DMS153 treated with DMSO at 0.1 percent for 48 hours (cell line): ENCODE measurements around the gene INPP4B.
A peak's percentile ranks its signal among the peaks of the same experiment; 100 is the strongest.

Source experiments
- DNase-seq: peaks from one replicate; lab custom pipeline; 2025; ENCODE audit not compliant: unreplicated experiment; lab: John Stamatoyannopoulos, UW

Gene INPP4B

DNA sequence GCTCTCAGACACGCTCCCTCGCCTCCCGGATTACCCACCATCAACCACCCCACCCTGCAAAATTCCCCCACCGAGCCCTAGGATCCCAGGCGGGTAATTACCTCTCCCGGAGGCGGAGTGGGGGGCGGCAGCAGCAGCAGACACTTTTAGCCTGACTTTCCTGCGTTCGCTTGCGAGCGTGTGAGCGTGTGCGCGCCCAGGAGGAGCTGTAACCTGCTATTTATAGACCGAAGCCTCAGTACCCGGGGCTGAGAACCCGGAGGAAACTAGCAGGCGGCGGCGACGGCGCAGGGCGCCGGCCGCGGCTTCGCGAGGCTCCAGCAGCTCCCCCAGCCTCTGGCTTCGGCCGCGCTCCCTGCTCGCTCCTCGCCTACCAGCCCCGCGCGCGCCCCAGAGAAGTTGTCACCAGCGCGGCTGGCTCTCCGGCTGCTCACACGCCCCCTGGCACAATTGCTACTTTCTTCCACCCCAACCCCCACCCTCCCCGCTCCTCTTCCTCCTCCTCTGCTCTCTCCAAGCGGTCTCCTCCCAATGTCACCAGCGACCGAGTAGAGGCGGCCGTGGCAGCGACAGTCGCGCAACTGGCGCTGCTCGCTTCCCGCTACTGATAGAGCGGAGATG is at the start of gene INPP4B:
Gene INPP4B (minus strand): TSS at position 194 of the 621 bp plus-strand sequence.
- peak; percentile 41 for DNase-seq

DNA sequence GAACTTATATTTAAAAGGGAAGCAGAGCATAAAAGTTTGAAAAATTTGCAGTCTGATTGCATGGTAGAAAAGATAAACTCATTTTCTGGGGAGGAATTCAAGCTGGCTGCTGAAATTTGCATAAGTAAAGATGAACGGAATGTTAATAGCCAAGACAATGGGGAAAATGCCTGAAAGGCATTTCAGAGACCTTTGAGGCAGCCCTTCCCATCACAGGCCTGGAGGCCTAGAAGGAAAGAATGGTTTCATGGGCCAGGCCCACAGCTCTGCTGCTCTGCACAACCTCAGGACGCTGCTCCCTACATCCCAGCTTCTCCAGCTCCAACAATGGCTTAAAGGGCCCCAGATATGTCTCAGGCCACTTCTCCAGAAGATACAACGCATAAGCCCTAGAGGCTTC is 46.9 kb upstream of the INPP4B start:
- no peak for DNase-seq

DNA sequence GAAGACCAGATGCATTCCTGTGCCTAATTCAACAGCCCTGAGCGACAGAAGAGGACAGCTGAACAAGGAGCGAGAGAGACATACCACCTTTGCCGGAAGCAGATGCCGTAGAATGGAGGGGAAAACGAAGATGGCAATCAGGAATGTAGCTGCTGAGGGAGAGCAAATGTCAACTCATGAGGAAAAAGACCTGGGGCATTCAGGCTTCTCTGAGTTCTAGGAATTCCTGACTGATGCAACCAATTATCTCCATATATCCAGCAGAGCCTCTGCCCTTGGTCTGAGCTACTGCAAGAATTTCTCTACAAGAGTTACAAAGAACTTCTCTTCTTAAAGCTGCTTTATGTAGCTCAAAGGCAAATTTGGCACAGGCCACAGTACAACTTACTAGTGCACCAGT is 40.5 kb upstream of the INPP4B start:
- DNase-seq = no peak

- peak; percentile 12 for DNase-seq
These were observed 37.1 kb upstream of the INPP4B start for GRCh38 chr4:142883040-142883832.

DNA sequence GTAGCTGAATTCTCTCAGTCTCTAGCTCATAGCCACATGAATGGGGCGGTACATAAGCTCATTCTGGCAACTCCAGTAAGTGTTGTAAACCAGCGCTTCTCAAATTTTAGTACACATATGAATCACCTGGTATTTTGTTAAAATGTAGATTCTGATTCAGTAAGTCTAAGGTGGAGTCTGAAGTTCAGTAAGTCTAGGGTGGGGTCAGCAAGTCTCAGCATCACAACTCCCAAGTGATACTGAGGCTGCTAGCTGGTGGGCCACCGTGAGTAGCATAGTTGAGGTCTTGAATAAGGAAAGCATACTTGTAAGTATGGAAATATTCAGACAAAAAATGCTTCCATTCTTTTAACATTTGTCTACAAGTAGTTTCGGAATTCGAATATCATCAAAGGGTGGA is 36.1 kb upstream of the INPP4B start:
- DNase-seq = no peak

- DNase-seq = no peak
These were observed 35.2 kb upstream of the INPP4B start for GRCh38 chr4:142881331-142881730.

DNA sequence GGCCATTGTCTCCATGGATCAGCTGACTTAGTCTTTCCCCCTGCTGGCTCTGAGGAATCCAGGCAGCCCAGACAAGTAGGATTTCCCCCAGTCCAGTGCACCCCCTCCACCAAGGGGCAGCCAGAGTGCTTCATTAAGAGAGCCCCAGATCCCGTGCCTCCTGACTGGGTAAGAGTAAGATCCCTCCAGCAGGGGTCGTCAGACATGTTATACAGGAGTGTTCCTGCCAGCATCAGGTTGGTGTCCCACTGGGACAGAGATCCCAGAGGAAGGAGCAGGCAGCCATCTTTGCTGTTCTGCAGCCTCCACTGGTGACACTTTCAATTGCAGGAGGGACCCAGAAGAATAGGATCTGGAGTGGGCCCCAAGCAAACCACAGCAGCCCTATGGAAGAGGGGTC is 29.0 kb upstream of the INPP4B start:
- DNase-seq = no peak

GRCh38 chr4:142874684-142875083 is 28.6 kb upstream of the INPP4B start:
- no peak for DNase-seq

GRCh38 chr4:142866685-142867084 is 20.6 kb upstream of the INPP4B start:
- DNase-seq = no peak

GRCh38 chr4:142861351-142861750 is 15.2 kb upstream of the INPP4B start:
- DNase-seq = no peak

- DNase-seq = no peak
These were observed 12.9 kb upstream of the INPP4B start for GRCh38 chr4:142858965-142859364.

GRCh38 chr4:142858446-142858845 is 12.3 kb upstream of the INPP4B start:
- DNase-seq = no peak

GRCh38 chr4:142856576-142856975 is 10.5 kb upstream of the INPP4B start:
- no peak for DNase-seq

DNA sequence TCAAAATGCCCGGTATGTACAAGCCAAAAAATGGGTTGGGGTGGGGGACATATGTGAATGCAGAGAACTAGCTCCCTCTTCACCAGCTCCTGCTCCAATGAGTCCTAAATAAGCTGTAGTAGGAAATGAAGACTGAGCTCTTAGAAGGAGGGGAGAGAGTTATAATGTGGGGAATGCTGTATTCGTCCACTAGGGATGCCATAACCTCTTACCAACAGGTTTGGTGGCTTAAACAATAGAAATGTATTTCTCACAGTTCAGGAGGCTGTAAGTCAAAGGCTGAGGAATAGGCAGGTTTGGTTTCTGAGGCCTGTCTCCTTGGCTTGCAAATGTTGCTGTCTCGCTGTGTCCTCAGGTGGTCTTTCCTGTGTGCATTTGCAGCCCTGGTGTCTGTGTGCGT is 4.4 kb upstream of the INPP4B start:
- DNase-seq = no peak

- DNase-seq = peak; percentile 81
These were observed 862 bp upstream of the INPP4B start for GRCh38 chr4:142846729-142847596.

DNA sequence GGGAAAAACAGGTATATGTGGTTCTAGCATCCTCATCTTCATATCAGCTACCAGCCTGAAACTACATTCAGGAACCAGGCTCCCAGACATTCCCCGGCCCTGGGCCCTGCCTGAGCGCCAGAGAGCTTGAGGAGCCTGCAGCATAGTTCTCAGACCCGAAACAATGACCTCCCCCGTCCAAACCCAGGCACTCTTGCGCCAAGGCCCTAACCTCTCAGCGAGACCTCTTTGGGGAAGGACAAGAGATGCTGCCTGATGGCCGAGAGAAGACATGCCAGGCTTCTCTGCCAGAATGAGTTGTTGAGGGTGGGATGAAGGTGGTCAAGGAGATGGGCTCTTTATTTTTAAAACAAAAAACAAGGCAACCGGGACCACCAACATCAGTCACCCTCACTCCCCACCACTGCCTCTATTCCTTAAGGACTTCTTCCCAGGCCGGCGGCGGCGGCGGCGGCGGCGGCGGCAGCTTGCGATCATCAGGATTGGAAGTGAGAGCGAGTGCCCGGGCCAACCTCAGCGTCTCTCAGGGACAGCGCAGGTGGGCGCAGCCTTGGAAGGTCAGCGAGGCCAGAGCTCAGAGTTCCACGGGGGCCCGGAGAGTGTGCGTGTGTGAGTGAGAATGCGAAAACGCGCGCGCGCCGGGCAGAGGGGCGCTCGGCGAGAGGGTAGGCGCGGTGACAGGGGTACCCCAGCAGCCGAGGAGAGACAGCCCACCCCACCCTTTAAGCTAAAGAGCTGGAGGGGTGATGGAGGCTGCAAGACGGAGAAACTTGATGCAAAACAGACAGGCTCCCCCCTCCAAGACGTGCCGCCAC is 601 bp downstream of the INPP4B start:
- DNase-seq = no peak

GRCh38 chr4:142844782-142845181 is 1.3 kb downstream of the INPP4B start:
- DNase-seq = no peak

DNA sequence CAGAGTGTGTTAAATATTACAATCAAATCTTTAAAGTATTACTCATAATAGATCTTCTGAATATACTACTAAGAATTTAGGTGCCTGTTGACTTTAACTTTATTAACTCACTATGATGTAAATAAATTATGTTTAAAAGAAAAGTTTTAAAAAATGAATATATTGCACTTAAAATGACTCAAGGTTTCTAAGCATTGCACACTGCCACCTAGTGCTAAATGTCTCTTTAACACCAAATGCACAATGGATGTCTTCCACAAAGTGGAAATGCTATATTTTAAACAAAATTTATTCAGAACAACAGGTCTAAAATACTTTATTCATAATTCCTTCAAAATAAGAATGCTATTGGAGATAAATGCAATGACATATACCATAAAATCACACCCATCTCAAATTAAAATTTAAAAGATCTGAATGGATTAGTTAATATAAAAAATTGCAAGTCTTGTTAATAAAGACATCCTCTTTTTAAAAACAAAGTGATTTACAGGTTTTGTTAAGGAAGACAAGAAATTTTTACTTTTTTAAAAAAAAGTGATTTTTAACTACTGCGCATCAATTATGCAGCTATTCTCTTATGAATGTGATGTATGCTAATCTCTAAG is 5.5 kb downstream of the INPP4B start:
- peak; percentile 68 for DNase-seq

DNA sequence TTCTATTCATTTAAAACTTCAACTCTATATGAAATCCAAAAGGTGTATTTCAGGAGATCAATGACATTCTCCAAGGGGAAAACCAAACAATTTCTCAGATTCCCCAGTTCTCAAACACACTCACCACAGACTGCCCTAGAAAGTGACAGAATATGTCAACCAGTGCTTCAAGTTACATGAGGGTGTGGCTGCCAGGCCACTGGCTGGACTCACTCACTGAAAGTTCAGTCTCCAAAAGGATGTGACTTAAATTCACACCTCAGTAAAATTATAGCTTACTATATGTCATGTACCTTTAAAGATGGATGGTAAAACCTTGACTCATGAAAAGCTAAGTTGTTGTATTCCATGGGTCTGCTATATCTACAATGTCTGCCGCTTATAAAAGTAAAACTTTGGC is 7.3 kb downstream of the INPP4B start:
- no peak for DNase-seq

GRCh38 chr4:142832022-142832421 is 14.1 kb downstream of the INPP4B start:
- no peak for DNase-seq
